H9 (cell line): ENCODE results near the gene LMF2. TPM values are rescaled to one million over a fixed set of nuclear protein-coding genes. Genes with fewer than 3 reads are reported as not detected.

ENCODE experiments used
- DNase-seq: peaks from one replicate; pipeline ENCODE4 v3.0.0-alpha.2; 2017
- H2AFZ ChIP-seq: one replicate; pipeline ENCODE4 v1.6.1; 2013; ENCODE audit warnings: mild to moderate bottlenecking, low read length, control low read depth, moderate library complexity
- H2AK5ac ChIP-seq: 2 replicates; pipeline ENCODE4 v1.6.1; 2013; ENCODE audit warnings: low read length, control low read depth, mixed read lengths; ENCODE audit not compliant: insufficient read length
- H2BK120ac ChIP-seq: one replicate; pipeline ENCODE4 v1.6.1; 2013; ENCODE audit warnings: low read depth, mild to moderate bottlenecking, low read length, control low read depth, inconsistent platforms; ENCODE audit not compliant: poor library complexity, severe bottlenecking
- H2BK12ac ChIP-seq: 2 replicates; pipeline ENCODE4 v1.6.1; 2013; ENCODE audit warnings: low read length, control low read depth, mixed read lengths, low read depth; ENCODE audit not compliant: insufficient read length
- H2BK15ac ChIP-seq: 2 replicates; pipeline ENCODE4 v1.6.1; 2013; ENCODE audit warnings: low read depth, low read length, control low read depth
- H2BK20ac ChIP-seq: one replicate; pipeline ENCODE4 v1.6.1; 2013; ENCODE audit warnings: low read depth, mild to moderate bottlenecking, low read length, control low read depth, inconsistent platforms; ENCODE audit not compliant: poor library complexity, severe bottlenecking
- H2BK5ac ChIP-seq: 2 replicates; pipeline ENCODE4 v1.6.1; 2013; ENCODE audit warnings: low read length, control low read depth, mixed read lengths; ENCODE audit not compliant: insufficient read length
- H3K14ac ChIP-seq: 2 replicates; pipeline ENCODE4 v1.6.1; 2013; ENCODE audit warnings: low read length, control low read depth; ENCODE audit not compliant: insufficient read depth
- H3K18ac ChIP-seq: 2 replicates; pipeline ENCODE4 v1.6.1; 2013; ENCODE audit warnings: low read depth, mild to moderate bottlenecking, mixed read lengths, low read length, control low read depth; ENCODE audit not compliant: insufficient read length
- H3K23ac ChIP-seq: 2 replicates; pipeline ENCODE4 v1.6.1; 2013; ENCODE audit warnings: low read length, control low read depth, mixed read lengths, low read depth; ENCODE audit not compliant: insufficient read length
- H3K23me2 ChIP-seq: 2 replicates; pipeline ENCODE4 v1.6.1; 2013; ENCODE audit warnings: low read depth, mild to moderate bottlenecking, mixed read lengths, low read length, control low read depth; ENCODE audit not compliant: insufficient read length, poor library complexity, severe bottlenecking
- H3K27ac ChIP-seq: 2 replicates; pipeline ENCODE4 v1.5.1; 2013; ENCODE audit warnings: low read length, control low read depth, mixed read lengths, low read depth; ENCODE audit not compliant: insufficient read length
- H3K27me3 ChIP-seq: 2 replicates; pipeline ENCODE4 v1.6.1; 2013; ENCODE audit warnings: low read length, control low read depth, inconsistent platforms; ENCODE audit not compliant: insufficient read depth
- H3K4ac ChIP-seq: 2 replicates; pipeline ENCODE4 v1.6.1; 2013; ENCODE audit warnings: low read depth, mild to moderate bottlenecking, control low read depth, inconsistent platforms, low read length, moderate library complexity
- H3K4me1 ChIP-seq: 2 replicates; pipeline ENCODE4 v1.6.1; 2013; ENCODE audit warnings: low read length, control low read depth, inconsistent platforms; ENCODE audit not compliant: insufficient read depth
- H3K4me2 ChIP-seq: 2 replicates; pipeline ENCODE4 v1.6.1; 2013; ENCODE audit warnings: low read length, control low read depth, mixed read lengths; ENCODE audit not compliant: insufficient read length, insufficient read depth
- H3K56ac ChIP-seq: 2 replicates; pipeline ENCODE4 v1.6.1; 2013; ENCODE audit warnings: low read depth, mild to moderate bottlenecking, mixed read lengths, low read length, control low read depth; ENCODE audit not compliant: insufficient read length
- H3K79me1 ChIP-seq: 2 replicates; pipeline ENCODE4 v1.6.1; 2013; ENCODE audit warnings: low read depth, mild to moderate bottlenecking, moderate library complexity, low read length, control low read depth, inconsistent platforms; ENCODE audit not compliant: insufficient read depth, poor library complexity, severe bottlenecking
- H3K79me2 ChIP-seq: 2 replicates; pipeline ENCODE4 v1.6.1; 2013; ENCODE audit warnings: low read length, control low read depth, inconsistent platforms; ENCODE audit not compliant: insufficient read depth
- H3K9ac ChIP-seq: 2 replicates; pipeline ENCODE4 v1.6.1; 2013; ENCODE audit warnings: low read length, control low read depth, mixed read lengths; ENCODE audit not compliant: insufficient read length; ENCODE audit errors: extremely low read depth
- H3K9me3 ChIP-seq: one replicate; pipeline ENCODE4 v1.6.1; 2013; ENCODE audit warnings: low read depth, low read length, inconsistent platforms; ENCODE audit not compliant: control insufficient read depth
- H3T11ph ChIP-seq: one replicate; pipeline ENCODE4 v1.6.1; 2013; ENCODE audit warnings: mild to moderate bottlenecking, low read length, control low read depth, inconsistent platforms
- H4K20me1 ChIP-seq: one replicate; pipeline ENCODE4 v1.6.1; 2013; ENCODE audit not compliant: control insufficient read depth, insufficient read length, insufficient read depth
- H4K5ac ChIP-seq: 2 replicates; pipeline ENCODE4 v1.6.1; 2013; ENCODE audit warnings: low read depth, mild to moderate bottlenecking, mixed read lengths, low read length, control low read depth; ENCODE audit not compliant: insufficient read length
- H4K8ac ChIP-seq: replicated peaks from 2 replicates; pipeline ENCODE4 v1.6.1; 2013; ENCODE audit warnings: low read length, control low read depth, mixed read lengths, low read depth; ENCODE audit not compliant: insufficient read length
- H4K91ac ChIP-seq: 2 replicates; pipeline ENCODE4 v1.6.1; 2013; ENCODE audit warnings: low read depth, mild to moderate bottlenecking, moderate library complexity, mixed read lengths, low read length, control low read depth; ENCODE audit not compliant: insufficient read length
- H3K27ac Mint-ChIP-seq, 3 experiments: 2 replicates in 2 of 3; 3 replicates in 1 of 3; pipeline ENCODE4 v1.8.0; 2020 to 2021; ENCODE audit warnings: mixed read lengths in 3 of 3, mild to moderate bottlenecking in 1 of 3, moderate library complexity in 1 of 3
- H3K27me3 Mint-ChIP-seq: 2 replicates; pipeline ENCODE4 v1.8.0; 2021; ENCODE audit warnings: low read depth, mild to moderate bottlenecking, moderate library complexity, mixed read lengths
- H3K36me3 Mint-ChIP-seq, 3 experiments: 2 replicates in 2 of 3; 3 replicates in 1 of 3; pipeline ENCODE4 v1.8.0; 2020 to 2021; ENCODE audit warnings: low read depth in 3 of 3, mixed read lengths in 3 of 3; ENCODE audit not compliant: insufficient read depth in 1 of 3
- H3K4me1 Mint-ChIP-seq, 2 experiments: 2 replicates each; pipeline ENCODE4 v1.8.0; 2020; ENCODE audit warnings: mixed read lengths in 2 of 2
- H3K4me3 Mint-ChIP-seq, 2 experiments: 2 replicates in 1 of 2; 3 replicates in 1 of 2; pipeline ENCODE4 v1.8.0; 2020 to 2021; ENCODE audit warnings: mild to moderate bottlenecking in 2 of 2, mixed read lengths in 2 of 2, moderate library complexity in 1 of 2
- H3K9me3 Mint-ChIP-seq, 2 experiments: 2 replicates in 1 of 2; 3 replicates in 1 of 2; pipeline ENCODE4 v1.8.0; 2020; ENCODE audit warnings: mild to moderate bottlenecking in 2 of 2, mixed read lengths in 2 of 2, moderate library complexity in 1 of 2
- CTCF ChIP-seq: fragments of 200-600 bp; sonication (generic); conservative IDR thresholded peaks from 3 replicates; pipeline ENCODE4 v1.8.0; 2021; ENCODE audit warnings: antibody characterized with exemption, mild to moderate bottlenecking
- WGBS: extraction: QIAGEN DNeasy Blood & Tissue Kit; methylation state at CpG from one replicate; pipeline ENCODE4 v1.1.7; 2013; ENCODE audit warnings: missing lambda C conversion rate, low lambda C conversion rate, mixed read lengths; ENCODE audit not compliant: insufficient read length; ENCODE audit errors: extremely low coverage; 5-methylcytosine and 5-hydroxymethylcytosine counted together
- total RNA-seq: library from RNA; stranded (reverse); gene quantifications from 2 replicates; pipeline ENCODE4 v1.2.1, GENCODE V29; 2021

The LMF2 gene
- total RNA-seq, 1 experiment from 2014 or later, result 43.6 TPM

GRCh38 chr22:50505776-50506610 lies 1.5 kb downstream of the LMF2 start:
- Histone ChIP-seq H3K56ac (no peak overlapping the region), H4K20me1 (no peaks in the 10 kb centered on the region), H3K18ac (no peak overlapping the region), H3K9ac (no peak overlapping the region), H2BK20ac (no peak overlapping the region), H3K27ac (no peak overlapping the region), H4K91ac (no peak overlapping the region), H3K27me3 (no peaks in the 10 kb centered on the region), H3K23me2 (peaks cover 12% of the 10 kb centered on the region), H2BK12ac (no peak overlapping the region), H2BK15ac (no peak overlapping the region), H3K4ac (no peak overlapping the region), H4K5ac (no peak overlapping the region), H2AFZ (no peak overlapping the region), H4K8ac (no peak overlapping the region), H2BK5ac (no peak overlapping the region), H3K9me3 (no peaks in the 10 kb centered on the region), H3K14ac (no peak overlapping the region), H3K4me2 (no peak overlapping the region), H3K4me1 (no peaks in the 10 kb centered on the region), H3K79me1 (peaks cover 7% of the 10 kb centered on the region), H2BK120ac (no peak overlapping the region), H3K79me2 (peaks cover 9% of the 10 kb centered on the region; the same call in 1 of the 2 replicates), H3K23ac (no peak overlapping the region), H2AK5ac (no peak overlapping the region), H3T11ph (no peak overlapping the region)
- TF ChIP-seq CTCF, result no peak
- Mint-ChIP-seq H3K27me3 (no peaks in the 10 kb centered on the region), H3K36me3 (peaks cover 0 to 3% (median 0%) of the 10 kb centered on the region in 3 experiments; a peak in 2 of 7 replicates), H3K4me1 (peaks cover 10 to 14% of the 10 kb centered on the region in 2 experiments), H3K27ac (no peak overlapping the region), H3K9me3 (no peaks in the 10 kb centered on the region), H3K4me3 (peak overlapping the region; percentile 92 to 96; a peak in 3 of 5 replicates)
- WGBS, result no CpG with 5 or more reads among the region's 41 CpGs
- peak; percentile 30 for DNase-seq
